ENCODE results near the gene ITGA2B. TPM values are rescaled to one million over a fixed set of nuclear protein-coding genes. Genes with fewer than 3 reads are reported as not detected.

Gene ITGA2B
- total RNA-seq, 2 donors from 2014 or later, result 1.0 to 2.6 TPM

GRCh38 chr17:44358066-44358465 lies 31.4 kb downstream of the ITGA2B start:
- Histone ChIP-seq H3K4me1 (peaks cover 0 to 22% of the 10 kb centered on the region in 2 donors), H3K27ac (no peak overlapping the region), H3K36me3 (no peaks in the 10 kb centered on the region), H3K4me3 (no peak overlapping the region), H3K27me3 (no peaks in the 10 kb centered on the region), H3K9me3 (no peaks in the 10 kb centered on the region)
- TF ChIP-seq CTCF (IDR thresholded peaks at IDR 0.05), result no peak
- DNase-seq (ENCODE audit: low spot score), result no peak

GRCh38 chr17:44356241-44356640 lies 33.2 kb downstream of the ITGA2B start:
- TF ChIP-seq CTCF (IDR thresholded peaks at IDR 0.05), result no peak

GRCh38 chr17:44355642-44356099 lies 33.8 kb downstream of the ITGA2B start:
- Histone ChIP-seq H3K4me3 (no peak overlapping the region), H3K4me1 (peaks cover 0 to 1% of the 10 kb centered on the region in 2 donors), H3K36me3 (peaks cover 18% of the 10 kb centered on the region), H3K9me3 (no peaks in the 10 kb centered on the region), H3K27me3 (no peaks in the 10 kb centered on the region), H3K27ac (no peak overlapping the region)
- no peak for TF ChIP-seq CTCF (IDR thresholded peaks at IDR 0.05)
- DNase-seq (ENCODE audit: low spot score), result no peak

More at GRCh38 chr17:44356241-44356640, 33.2 kb downstream of the ITGA2B start:
- Histone ChIP-seq H3K4me3 (no peak overlapping the region), H3K27me3 (no peaks in the 10 kb centered on the region), H3K27ac (no peak overlapping the region), H3K4me1 (peaks cover 0 to 7% of the 10 kb centered on the region in 2 donors), H3K36me3 (peaks cover 12% of the 10 kb centered on the region), H3K9me3 (no peaks in the 10 kb centered on the region)
- no peak for DNase-seq (ENCODE audit: low spot score)

- Histone ChIP-seq H3K4me3 (peak overlapping the region in 1 of 2 donors; percentile 52), H3K36me3 (peaks cover 26% of the 10 kb centered on the region), H3K9me3 (no peaks in the 10 kb centered on the region), H3K27me3 (no peaks in the 10 kb centered on the region), H3K4me1 (no peaks in the 10 kb centered on the region), H3K27ac (no peak overlapping the region)
- TF ChIP-seq CTCF (IDR thresholded peaks at IDR 0.05), result peak in 1 of 2 donors; percentile 50
- no peak for DNase-seq (ENCODE audit: low spot score)
Observed at GRCh38 chr17:44354582-44355561, 34.6 kb downstream of the ITGA2B start.

- Histone ChIP-seq H3K27ac (peak overlapping the region in 1 of 2 donors; percentile 56), H3K27me3 (no peaks in the 10 kb centered on the region), H3K9me3 (no peaks in the 10 kb centered on the region), H3K4me3 (peak overlapping the region; percentile 31 to 52), H3K36me3 (peaks cover 32% of the 10 kb centered on the region), H3K4me1 (no peaks in the 10 kb centered on the region)
- DNase-seq (ENCODE audit: low spot score), result no peak
- no peak for TF ChIP-seq CTCF (IDR thresholded peaks at IDR 0.05)
Observed at GRCh38 chr17:44353672-44354331, 35.6 kb downstream of the ITGA2B start.

Data from right atrium auricular region (tissue), 2 donors.